Measurements from ENCODE around the gene HOXD4. TPM values are rescaled to one million over a fixed set of nuclear protein-coding genes. Genes with fewer than 3 reads are reported as not detected.

HOXD4 gene
- total RNA-seq, 1 experiment from 2014 or later: 0.17 TPM

DNA sequence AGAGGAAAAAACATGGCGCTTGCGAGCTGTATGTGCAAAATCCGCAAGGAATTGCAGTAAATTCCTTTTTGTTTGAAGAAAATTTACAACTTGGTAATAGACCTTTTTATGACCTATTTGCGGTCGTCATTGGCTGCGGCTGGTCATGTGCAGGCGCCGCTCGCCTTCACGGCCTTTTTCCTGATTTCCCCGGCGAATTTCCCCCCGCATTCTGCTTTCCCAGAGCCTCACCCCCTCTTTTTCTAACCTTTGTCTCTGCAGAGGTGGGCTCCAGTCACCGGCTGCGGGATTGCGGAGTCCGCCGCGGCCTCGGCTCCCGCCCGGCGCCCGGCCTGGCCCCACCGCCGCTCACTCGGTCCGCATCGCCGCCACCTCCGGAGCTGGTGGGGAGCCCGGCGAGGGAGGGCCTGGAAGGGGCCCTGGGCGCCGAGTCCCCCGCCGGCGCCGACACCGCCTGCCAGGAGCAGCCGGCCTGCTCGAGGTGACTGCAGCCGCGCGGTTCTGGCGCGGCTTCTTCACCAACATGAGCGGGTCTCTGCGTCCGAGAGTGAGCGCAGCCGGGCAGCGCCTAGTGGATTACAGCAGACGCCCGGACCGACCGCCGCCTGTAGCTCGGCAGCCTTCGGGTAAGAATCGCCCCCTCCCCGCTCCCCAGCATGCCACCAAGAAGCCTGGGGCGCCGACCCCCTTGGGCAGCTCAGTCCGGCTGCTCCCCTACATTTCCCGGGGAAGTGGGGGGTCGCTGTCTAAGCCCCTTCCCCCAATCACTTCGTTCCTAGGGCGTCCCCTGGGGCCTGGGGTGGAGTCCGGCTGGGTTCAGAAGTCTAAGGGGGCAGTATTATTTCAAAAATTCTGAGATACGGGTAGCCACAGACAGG, 14.7 kb upstream of the HOXD4 start:
- peak; percentile 69 for DNase-seq (ENCODE audit: low read depth)
- in situ Hi-C loops (cut with HindIII; ENCODE audit: low pct_unique_long_range_greater_than_20kb, low sequenced_read_pairs): no loop called here

- no peak for DNase-seq (ENCODE audit: low read depth)
- in situ Hi-C loops (cut with HindIII; ENCODE audit: low pct_unique_long_range_greater_than_20kb, low sequenced_read_pairs): no loop called here
Observed at GRCh38 chr2:176137252-176137580, 14.1 kb upstream of the HOXD4 start.

- in situ Hi-C loops (cut with HindIII; ENCODE audit: low pct_unique_long_range_greater_than_20kb, low sequenced_read_pairs): no loop called here
- no peak for DNase-seq (ENCODE audit: low read depth)
Observed at GRCh38 chr2:176137906-176138305, 13.4 kb upstream of the HOXD4 start.

DNA sequence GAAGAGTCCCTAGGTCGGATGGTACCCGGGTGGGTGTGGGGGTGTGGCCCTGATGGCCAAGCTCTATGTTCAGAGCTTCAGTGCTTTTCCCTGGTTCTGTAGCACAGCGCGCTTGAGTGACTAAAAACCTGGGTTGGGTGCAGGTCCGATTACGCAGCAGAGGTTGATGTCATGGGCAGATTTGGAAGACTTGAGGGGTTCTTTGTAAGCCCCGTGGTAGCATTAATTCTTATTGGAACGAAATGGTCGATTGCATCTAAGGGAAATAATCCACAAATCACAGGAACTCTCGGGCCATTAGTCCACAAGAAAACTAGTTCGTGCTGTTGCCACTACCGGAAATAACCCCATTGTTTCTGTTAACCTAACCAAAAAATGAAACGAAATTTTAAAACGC, 12.8 kb upstream of the HOXD4 start:
- in situ Hi-C loops (cut with HindIII; ENCODE audit: low pct_unique_long_range_greater_than_20kb, low sequenced_read_pairs): no loop called here
- no peak for DNase-seq (ENCODE audit: low read depth)

- no peak for DNase-seq (ENCODE audit: low read depth)
- in situ Hi-C loops (cut with HindIII; ENCODE audit: low pct_unique_long_range_greater_than_20kb, low sequenced_read_pairs): no loop called here
Observed at GRCh38 chr2:176138923-176139660, 12.3 kb upstream of the HOXD4 start.

GRCh38 chr2:176139661-176140512, 11.5 kb upstream of the HOXD4 start:
- in situ Hi-C loops (cut with HindIII; ENCODE audit: low pct_unique_long_range_greater_than_20kb, low sequenced_read_pairs): no loop called here
- no peak for DNase-seq (ENCODE audit: low read depth)

DNA sequence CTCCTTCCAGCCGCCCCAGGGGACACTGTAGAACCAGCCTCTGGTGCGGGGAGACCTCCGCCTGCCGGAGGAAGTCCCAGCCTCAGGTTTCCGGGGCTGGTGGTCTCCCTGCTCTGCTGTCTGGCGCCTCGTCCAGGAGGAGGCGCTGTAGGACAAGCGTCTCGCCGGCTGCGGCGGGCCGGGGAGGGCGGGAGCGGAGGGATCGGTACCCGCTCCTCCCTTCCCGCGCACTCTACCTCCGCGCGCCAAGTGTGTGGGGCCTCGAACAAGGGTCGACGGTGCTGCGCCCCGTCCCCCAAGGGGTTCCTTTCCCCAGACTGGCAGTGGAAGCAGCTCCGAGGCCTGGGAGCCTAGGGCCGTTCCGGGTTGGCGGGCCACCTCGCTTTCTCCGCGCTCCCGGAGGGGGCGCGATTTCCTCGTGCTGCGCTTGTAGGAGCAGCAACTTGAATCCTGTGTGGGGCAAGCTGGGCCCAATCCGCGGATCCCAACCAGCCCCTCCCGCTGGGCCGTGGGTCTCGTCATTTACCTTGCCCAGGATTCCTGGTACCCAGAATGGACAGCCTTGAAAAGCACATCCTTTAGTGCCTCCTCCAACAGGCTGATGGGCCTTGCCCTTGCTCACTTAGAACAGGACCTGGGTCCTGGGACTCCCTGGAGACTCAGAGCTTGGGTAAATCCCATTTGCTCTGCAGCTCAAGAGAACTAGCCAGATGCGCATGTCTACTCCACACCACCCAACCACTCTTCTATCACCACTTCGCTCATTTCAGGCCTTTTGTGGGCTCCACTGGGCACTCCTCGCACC, 10.6 kb upstream of the HOXD4 start:
- in situ Hi-C loops (cut with HindIII; ENCODE audit: low pct_unique_long_range_greater_than_20kb, low sequenced_read_pairs): no loop called here
- DNase-seq (ENCODE audit: low read depth): peak; percentile 86

DNA sequence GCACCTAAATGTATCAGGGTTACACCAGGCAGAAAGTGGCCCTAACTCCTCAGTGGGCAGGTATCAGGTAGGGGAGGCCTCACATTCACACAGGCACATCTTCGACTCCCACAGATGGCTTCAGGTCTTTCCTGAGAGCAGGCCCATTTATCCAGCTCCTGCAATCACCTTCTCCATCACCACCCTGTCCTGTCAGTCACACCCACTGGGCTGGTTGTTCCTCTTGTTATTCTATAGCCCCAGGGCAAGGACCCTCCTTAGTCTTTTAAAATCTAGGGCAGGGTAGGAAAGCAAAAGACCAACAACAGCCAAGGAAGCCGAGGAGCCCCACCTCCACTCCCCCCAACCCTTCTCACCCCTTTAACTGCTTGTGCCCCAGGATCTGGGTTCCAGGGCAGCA, 9.1 kb upstream of the HOXD4 start:
- DNase-seq (ENCODE audit: low read depth): no peak
- in situ Hi-C loops (cut with HindIII; ENCODE audit: low pct_unique_long_range_greater_than_20kb, low sequenced_read_pairs): no loop called here

DNA sequence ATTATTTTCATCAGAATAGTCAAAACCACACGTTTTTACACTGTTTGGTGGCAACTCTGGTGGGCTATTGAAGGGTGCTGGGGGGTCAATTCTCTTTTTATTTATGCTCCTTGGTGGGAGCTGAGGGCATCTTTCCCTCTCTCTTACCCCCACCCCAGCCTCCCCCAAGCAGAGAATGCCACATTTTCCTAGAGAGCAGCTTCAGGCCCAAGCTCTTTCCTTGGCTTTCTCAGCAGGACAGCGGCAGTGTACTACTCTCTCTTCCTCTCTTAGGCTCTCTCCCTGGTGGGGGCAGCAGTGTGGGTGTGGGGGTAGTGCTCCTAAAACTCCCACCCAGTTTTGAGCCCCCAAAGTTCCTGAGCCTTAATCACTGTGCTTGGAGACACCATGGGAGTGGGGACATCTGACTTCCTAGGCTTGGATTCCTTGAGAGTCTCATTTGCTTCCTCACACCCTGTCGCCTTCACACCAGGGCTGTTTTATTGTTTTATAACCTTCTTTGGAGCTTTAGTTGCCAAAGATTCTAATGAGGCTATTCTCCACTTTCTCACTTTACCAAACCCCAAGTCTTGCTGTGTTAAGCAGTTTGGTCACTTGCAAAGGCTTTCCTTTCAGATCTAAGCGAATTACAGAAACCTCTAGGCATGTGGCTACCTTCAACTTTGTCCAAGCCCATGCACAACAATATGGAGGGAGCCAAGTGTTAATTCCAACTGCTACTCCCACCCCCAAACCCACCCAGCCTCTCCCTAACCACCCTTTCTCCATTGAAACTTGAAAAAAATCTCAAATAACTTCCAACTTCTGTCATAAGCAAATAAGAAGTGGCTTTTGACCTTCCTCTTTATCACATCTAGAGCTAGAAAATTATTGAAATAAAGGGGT, 6.0 kb upstream of the HOXD4 start:
- in situ Hi-C loops (cut with HindIII; ENCODE audit: low pct_unique_long_range_greater_than_20kb, low sequenced_read_pairs): no loop called here
- DNase-seq (ENCODE audit: low read depth): no peak

DNA sequence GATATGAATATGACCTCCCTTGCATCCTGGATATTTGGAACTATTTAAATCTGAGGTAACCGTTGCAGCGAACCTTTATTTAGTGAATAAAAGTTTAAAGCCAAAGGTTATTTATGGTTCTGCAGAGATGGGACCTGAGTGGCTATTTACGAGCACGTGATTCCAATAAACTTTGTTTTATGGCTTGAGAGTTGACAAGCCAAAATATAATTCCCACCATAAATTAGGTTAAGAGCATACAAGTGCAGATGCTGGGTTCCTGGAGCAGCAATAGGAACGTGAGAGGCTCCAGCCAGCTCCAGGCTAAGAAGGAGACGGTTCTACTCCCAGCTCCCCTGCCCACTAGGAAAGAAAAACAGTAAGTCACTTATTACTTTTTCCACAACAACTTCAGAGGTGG, 5.2 kb upstream of the HOXD4 start:
- in situ Hi-C loops (cut with HindIII; ENCODE audit: low pct_unique_long_range_greater_than_20kb, low sequenced_read_pairs): no loop called here
- no peak for DNase-seq (ENCODE audit: low read depth)

GRCh38 chr2:176146645-176147044, 4.7 kb upstream of the HOXD4 start:
- DNase-seq (ENCODE audit: low read depth): no peak
- in situ Hi-C loops (cut with HindIII; ENCODE audit: low pct_unique_long_range_greater_than_20kb, low sequenced_read_pairs): no loop called here

- in situ Hi-C loops (cut with HindIII; ENCODE audit: low pct_unique_long_range_greater_than_20kb, low sequenced_read_pairs): no loop called here
- no peak for DNase-seq (ENCODE audit: low read depth)
Observed at GRCh38 chr2:176147210-176147799, 4.0 kb upstream of the HOXD4 start.

DNA sequence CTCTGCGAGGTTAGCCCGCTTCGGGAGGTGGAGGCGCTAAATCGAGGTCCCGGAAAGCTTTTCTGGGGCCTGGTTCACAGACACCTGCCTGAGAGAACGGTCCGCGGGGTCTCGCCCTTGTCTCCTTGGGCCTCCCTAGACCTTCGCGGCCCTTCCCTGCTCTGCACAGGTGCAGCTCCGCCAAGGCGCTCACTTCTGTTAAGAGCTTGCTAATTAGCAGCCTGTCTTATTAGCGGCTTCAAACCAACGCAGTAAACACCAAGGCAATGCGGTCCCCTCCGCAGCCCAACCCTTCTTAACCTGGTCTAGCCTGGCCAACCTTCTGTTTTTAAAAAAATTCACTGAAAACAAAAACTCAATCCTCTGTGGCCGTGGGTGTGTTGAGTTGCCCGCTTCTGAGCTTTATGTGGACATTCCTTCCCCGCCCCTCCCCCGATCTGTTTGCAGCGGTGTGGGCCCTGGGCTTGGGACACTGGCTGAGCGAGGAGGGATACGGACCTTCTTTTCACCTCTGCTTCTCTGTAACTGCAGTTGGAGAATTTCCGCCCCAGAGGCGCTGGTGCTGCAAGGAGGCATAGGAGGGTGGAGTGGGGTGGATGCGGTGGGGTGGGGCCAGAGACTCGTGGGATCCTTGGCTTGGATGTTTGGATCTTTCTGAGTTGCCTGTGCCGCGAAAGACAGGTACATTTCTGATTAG, 3.4 kb upstream of the HOXD4 start:
- in situ Hi-C loops (cut with HindIII; ENCODE audit: low pct_unique_long_range_greater_than_20kb, low sequenced_read_pairs): no loop called here
- DNase-seq (ENCODE audit: low read depth): no peak

DNA sequence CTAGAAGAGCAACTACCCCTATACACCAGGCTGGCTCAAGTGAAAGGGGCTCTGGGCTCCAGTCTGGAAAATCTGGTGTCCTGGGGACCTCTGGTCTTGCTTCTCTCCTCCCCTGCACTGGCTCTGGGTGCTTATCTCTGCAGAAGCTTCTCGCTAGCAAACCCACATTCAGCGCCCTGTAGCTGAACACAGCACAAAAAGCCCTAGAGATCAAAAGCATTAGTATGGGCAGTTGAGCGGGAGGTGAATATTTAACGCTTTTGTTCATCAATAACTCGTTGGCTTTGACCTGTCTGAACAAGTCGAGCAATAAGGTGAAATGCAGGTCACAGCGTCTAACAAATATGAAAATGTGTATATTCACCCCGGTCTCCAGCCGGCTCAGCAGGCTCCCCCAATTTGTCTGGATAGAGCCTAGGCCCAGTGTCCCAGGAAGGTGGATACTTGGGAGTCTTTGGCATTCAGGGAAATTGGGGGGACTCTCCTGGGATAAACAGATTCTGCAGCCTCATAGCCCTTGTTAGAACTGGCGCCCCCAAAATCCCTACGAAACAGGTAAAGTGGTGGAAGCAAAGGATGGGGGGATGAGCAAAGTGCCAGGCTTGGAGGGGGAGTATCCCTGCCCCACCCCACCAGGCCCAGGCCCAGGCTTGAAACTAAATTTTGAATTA, 2.5 kb upstream of the HOXD4 start:
- in situ Hi-C loops (cut with HindIII; ENCODE audit: low pct_unique_long_range_greater_than_20kb, low sequenced_read_pairs): no loop called here
- no peak for DNase-seq (ENCODE audit: low read depth)

DNA sequence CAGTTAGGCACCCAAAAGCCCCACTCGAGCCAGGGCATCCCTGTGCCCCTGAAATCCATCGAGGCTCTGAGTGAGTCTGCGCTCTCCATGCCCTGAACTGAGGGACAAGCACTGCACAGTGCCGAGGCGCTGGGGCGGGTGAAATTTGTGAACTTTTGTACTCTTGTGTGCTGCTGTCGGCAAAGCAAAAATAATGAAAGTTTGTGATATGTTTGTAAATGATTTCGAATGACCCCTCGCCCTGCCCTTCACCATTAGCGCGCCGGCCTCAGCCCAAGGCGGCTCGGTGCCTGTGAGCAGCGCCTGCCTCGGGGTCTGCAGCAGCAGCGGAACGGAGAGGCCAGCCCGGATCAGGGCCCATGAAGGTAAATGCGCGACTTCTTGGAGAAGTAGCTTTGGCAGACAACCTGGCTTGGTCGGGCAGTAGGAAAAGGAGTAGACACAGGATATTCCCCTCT, 1.8 kb upstream of the HOXD4 start:
- in situ Hi-C loops (cut with HindIII; ENCODE audit: low pct_unique_long_range_greater_than_20kb, low sequenced_read_pairs): no loop called here
- no peak for DNase-seq (ENCODE audit: low read depth)

Measured in Caki2 (cell line).